Right forelimb (tissue), 1 donor: Measurements from ENCODE around the gene ARHGAP40.

ENCODE experiments used
- DNase-seq: peaks from one replicate; pipeline ENCODE4 v3.0.0-alpha.2; 2018

The ARHGAP40 gene

GRCh38 chr20:38623061-38623460 is 21.5 kb downstream of the ARHGAP40 start:
- DNase-seq, result no peak

GRCh38 chr20:38624084-38624483 is 22.5 kb downstream of the ARHGAP40 start:
- no peak for DNase-seq

DNA sequence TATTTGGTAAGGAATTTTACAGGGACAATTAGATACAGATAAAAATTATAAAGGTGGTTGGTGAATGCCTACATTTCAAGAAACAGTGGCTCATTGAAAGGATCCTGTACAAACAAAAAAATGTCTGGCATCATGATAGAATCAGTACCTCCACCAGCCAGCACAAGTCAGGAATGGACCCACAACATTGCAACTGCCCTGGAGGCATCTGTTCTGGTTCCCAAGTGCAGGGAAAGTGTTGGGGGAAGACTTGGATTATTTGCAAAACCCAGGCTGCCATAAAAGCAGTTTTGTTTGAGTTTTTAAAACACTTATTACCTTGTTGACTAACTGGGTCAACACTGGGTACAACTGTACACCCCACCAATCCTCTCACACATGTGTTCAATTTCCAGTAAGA is 24.3 kb downstream of the ARHGAP40 start:
- DNase-seq, result no peak

DNA sequence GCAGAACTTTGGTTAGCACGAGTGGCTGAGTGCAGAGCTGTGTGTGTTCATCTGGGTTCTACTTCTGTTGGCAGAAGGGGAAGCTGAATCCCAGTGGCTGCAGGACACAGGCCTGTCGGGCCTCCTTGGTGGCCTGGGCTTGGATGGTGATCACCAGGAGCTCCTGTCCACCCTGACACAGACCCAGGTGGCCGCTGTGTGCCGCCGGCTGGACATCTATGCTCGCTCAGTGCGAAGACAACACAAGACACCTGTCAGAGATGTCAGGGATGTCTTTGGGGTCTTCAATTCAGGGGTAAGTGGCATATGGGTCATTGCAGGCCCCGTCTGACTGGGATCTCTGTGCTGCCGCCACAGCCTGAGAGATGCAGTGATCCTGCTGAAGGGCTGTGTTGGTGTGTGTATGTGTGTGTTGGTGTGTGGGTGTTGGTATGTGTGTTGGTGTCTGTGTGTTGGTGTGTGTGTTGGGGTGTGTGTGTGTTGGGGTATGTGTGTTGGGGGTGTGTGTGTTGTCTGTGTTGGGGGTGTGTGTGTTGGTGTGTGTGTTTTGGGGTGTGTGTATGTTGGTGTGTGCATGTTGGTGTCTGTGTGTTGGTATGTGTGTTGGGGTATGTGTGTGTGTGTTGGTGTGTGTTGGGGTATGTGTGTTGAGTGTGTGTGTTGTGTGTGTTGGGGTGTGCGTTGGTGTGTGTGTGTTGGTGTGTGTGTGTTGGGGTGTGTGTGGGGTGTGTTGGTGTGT is 25.5 kb downstream of the ARHGAP40 start:
- DNase-seq, result no peak

GRCh38 chr20:38628580-38629470 is 27.2 kb downstream of the ARHGAP40 start:
- no peak for DNase-seq

GRCh38 chr20:38629979-38630378 is 28.4 kb downstream of the ARHGAP40 start:
- no peak for DNase-seq

- DNase-seq, result no peak
Observed at GRCh38 chr20:38630727-38631126, 29.1 kb downstream of the ARHGAP40 start.

DNA sequence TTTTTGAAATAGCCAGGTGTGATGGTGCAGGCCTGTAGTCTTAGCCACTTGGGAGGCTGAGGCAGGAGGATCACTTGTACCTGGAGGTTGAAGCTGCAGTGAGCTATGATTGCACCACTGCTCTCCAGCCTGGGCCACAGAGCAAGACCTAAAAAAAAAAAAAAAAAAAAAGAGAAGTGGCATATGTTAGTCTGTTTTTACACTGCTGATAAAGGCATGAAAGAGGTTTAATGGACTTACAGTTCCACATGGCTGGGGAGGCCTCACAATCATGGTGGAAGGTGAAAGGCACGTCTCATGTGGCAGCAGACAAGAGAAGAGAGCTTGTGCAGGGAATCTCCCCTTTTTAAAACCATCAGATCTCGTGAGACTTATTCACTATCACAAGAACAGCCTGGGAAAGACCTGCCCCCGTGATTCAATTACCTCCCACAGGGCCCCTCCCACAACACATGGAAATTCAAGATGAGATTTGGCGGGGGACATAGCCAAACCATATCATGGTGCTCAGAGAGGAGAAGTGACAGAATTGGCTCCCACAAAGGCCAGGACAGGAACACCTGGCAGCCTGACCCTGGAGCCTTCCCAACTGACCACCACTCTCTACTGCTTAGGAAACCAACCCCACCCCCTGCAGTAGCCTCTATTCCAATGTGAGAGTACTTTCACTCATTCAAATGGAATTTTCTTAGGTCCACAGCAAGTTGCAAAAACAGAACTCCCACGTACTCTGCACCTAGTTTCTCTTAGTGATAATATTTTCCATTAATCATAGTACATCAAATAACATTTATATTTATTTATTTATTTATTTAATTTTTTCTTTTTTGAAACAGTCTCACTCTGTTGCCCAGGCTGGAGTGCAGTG is 29.8 kb downstream of the ARHGAP40 start:
- DNase-seq, result no peak

- DNase-seq, result peak; percentile 52
Observed at GRCh38 chr20:38633577-38634093, 32.0 kb downstream of the ARHGAP40 start.

GRCh38 chr20:38635721-38636288 is 34.2 kb downstream of the ARHGAP40 start:
- no peak for DNase-seq

GRCh38 chr20:38640521-38640920 is 38.9 kb downstream of the ARHGAP40 start:
- no peak for DNase-seq

DNA sequence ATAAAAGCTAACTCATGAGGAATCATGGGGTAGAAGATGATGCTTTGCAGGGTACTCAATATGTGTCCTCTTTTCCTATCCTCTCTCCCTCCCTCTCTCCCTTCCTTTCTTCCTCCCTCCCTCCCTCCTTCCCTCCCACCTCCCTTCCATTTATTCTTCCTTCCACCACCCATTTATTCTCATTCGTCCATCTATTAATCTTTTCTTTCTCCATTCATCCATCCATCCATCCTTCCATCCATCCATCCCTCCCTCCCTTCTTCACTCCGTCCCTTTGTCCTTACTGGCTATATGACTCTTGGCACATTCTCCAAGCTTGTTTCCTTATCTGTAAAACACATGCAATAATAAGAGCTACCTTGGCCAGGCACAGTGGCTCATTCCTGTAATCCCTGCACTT is 40.9 kb downstream of the ARHGAP40 start:
- no peak for DNase-seq

DNA sequence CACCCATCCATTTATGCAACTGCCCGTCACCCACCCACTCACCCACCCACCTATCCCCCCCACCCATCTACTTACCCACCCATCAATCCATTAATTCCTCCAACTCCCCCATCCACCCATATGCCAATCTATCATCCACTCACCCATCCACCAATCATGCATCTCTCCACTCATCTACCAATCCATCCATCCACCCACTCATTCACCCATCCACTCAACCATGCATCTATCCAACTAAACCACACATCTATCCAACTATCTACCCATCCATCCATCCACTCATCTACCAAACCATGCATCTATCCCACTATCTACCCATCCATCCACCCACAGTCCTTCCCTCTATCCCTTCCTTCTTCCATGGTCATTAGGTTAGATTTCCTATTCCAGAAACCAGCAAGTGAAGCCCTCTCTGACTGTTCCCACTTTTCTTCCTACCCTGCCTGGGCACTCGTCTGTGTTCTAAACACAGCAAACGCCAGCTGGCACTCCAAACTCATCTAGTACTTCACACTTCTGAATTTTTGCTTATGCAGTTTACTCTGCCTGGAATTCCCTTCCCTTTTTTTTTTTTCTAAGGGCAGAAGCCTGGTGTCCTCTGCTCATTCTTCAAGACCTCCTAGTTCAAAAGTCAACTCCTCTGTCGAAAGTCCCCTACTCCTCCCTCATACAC is 43.1 kb downstream of the ARHGAP40 start:
- DNase-seq, result no peak

DNA sequence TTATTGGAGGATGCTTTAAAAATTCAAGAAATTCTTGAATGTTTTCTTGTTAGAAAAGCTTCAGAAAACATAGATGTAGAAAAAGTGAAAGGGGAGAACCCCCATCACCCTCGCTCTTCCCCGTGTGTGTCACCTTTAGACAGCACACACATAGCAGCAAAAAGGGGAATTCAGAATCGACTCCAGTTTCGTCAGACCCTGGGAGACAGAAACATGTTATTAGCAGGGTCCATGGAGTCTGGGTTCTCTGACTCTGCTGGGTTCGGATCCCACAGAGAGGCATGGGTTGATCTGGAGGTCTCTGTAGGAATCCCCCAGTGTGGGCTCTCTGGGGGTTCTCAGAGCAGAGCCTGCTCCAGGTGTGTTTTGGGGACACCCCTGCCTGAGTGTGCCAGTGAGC is 43.7 kb downstream of the ARHGAP40 start:
- DNase-seq, result no peak

DNA sequence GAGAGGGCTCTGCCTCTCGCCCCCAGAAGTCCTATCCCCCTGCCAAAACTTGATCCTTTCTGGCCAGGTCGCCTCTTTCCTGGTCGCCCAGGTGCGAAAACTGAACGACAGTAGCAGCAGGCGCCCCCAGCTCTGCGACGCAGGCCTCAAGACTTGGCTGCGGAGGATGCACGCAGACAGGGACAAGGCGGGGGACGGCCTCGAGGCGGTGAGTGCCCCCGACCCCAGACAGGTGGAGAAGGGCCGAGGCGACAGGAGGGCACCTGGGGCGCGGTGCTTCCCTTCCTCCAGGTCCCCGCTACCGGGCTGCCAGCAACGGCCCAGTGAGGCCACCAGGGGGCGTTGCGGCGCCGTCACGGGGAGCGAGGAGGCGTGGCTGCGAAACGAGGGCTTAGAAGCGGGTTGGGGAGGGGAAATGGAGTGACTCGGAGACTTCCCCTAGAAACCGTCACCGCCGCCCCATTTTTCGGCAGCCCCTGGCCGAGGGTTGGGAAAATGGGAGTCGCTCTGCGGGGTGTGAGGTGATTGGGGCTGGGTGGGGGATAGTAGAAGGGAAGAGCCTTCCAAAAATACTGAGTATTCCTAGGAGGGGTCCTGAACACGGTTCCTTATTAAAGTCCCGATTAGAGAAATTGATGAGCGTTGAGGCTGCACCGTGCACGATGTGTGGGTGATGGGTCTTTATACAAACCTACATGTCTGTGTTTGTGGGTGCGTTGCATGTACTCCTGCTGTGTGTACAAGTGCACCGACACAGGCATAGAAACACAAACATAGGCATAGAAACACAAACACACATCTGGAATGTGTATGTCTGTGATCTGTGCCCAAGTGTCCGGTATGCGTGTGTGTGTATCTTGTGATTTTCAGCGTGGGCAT is 44.6 kb downstream of the ARHGAP40 start:
- peak; percentile 83 for DNase-seq

DNA sequence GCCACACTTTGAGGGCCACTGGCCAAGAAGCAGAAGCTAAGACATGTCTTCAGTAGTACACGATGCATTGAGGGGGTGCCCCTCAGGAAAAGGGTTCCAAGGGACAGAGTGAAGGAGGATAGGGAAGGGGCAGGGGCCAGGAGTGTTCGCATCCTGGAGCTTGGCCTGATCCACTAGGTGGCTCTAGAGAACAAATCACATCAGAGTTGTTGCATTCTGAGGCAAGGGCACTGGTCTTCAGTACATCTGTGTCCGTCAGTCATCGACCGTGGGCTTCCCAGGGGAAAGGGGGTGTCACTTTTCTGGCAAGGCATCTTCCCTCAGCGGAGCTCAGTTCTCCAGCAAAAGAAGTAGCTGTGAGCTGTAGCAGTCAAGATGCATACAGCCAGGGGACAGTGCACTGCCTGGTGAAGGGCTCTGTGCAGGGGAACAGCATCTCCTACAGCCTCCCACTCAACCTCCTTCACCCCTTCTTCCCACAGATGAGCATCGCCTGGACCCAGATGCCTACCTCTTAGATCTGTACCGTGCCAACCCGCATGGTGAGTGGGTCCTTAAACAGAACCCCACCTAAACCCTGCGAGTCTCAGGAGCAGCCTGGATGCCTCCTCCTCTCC is 47.8 kb downstream of the ARHGAP40 start:
- no peak for DNase-seq

DNA sequence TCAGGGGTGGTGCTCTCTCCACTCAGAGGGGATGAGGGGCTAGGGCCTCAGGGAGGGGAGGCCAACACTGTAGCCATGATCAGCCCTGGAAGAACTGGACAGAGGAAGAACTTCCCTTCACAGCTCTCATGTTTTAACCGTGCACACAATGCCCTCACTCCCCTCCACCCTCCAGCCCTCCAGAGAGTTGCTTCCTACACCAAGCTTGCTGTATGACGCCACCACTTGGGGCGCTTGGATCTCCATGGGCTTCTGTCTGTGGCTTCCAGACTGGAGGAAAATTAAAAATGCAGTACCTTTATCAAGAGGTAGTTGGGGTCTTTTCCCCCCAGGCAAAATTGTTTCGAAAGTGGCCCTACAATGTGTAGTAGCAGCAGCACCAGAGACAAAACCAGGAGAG is 48.4 kb downstream of the ARHGAP40 start:
- DNase-seq, result no peak

DNA sequence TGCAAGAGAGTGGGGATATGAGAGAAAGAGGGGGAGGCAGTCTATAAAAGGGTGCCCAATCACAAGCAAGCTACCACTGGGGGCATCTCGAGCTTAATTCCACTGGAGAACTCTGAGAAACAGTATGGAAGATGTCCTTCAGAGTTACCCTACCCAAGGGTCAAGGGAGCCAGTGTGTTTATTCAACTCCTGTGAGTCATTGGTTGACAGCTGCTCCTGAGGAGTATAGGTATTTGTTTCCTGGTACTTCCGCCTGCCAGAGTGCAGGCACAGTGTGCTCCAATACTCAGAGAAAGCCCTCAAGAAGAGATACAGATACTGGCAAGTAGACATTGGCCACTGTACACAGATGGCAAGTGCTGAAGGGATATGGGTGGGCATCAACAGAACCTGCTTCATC is 49.5 kb downstream of the ARHGAP40 start:
- DNase-seq, result no peak

- no peak for DNase-seq
Observed at GRCh38 chr20:38651562-38651961, 50.0 kb downstream of the ARHGAP40 start.

DNA sequence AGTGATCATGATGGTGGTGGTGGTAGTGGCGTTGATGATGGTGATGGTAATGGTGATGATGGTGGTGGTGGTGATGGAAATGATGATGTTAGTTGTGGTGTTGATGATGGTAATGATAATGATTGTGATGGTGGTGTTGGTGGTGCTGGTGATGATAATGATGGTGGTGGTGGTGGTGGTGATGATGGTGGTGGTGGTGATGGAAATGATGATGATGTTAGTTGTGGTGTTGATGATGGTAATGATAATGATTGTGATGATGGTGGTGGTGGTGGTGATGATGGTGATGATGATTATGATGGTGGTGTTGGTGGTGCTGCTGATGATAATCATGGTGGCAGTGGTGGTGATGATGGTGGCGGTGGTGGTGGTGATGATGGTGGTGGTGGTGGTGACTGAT is 51.4 kb downstream of the ARHGAP40 start:
- no peak for DNase-seq
